ENCODE data around the gene KIAA1210.

The KIAA1210 gene

GRCh38 chrX:119101168-119101567 lies 26.4 kb downstream of the KIAA1210 start:
- in situ Hi-C loops (cut with HindIII; ENCODE audit: low pct_ligation_motif_present, low pct_unique_long_range_greater_than_20kb, low sequenced_read_pairs), result no loop called here
- DNase-seq, result no peak

DNA sequence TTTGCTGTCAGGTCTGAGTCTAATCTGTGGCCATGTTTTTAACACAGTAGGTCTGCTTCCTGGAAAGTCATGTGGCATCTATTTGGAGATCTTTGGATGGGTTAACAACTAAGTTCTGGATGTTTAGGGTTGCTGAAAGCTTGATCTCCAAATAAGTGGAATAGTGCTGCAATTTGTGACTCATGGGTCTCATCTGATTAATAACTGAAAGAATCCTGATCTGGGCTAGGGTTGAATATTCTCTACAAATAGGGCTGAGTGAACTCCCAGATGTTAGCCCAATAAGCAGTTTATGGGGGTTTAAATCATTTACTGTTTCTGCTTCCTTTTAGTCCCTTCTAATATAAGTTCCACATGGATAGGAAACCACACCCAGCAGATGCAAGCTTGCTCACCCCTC lies 31.7 kb downstream of the KIAA1210 start:
- DNase-seq, result no peak
- in situ Hi-C loops (cut with HindIII; ENCODE audit: low pct_ligation_motif_present, low pct_unique_long_range_greater_than_20kb, low sequenced_read_pairs), result no loop called here

DNA sequence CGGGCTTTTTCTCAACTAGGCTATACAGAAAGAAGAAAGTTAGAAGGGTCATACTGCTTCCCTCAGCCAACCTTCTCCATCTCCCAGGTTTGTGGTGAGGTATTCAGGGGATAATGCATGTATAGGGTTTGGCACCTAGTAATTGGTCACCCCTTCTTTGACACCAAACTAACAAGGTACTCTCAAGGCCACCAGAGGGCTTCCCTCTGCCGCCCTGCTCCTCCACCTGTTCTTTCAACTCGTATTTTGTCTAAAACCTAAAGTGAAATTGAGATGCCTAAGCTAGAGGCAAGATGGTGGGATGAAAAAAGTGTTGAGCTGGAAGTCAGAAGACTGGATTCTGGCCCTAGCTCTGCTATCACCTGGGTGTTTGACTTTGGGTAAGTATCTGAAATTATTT lies 32.8 kb downstream of the KIAA1210 start:
- no peak for DNase-seq
- in situ Hi-C loops (cut with HindIII; ENCODE audit: low pct_ligation_motif_present, low pct_unique_long_range_greater_than_20kb, low sequenced_read_pairs), result no loop called here

GRCh38 chrX:119093991-119094735 lies 33.4 kb downstream of the KIAA1210 start:
- DNase-seq, result no peak
- in situ Hi-C loops (cut with HindIII; ENCODE audit: low pct_ligation_motif_present, low pct_unique_long_range_greater_than_20kb, low sequenced_read_pairs), result no loop called here

DNA sequence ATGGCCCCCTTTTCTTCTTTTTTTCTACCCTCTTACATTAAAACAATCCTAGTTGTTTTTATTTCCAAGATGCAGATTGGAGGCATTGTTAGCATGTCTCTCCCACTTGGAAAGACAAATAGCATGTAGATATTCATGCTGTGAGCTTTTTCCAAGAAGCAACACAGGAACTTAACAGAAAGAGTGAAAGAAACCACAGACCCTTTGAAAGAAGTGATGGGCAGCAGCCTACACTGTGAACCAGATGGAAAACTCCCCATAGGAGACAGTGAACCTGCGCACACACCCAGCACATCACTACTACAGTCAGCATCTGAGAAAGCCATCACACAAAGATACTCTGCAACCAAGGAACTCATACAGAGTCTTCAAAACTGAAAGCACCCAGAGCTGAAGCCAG lies 37.0 kb downstream of the KIAA1210 start:
- no peak for DNase-seq
- in situ Hi-C loops (cut with HindIII; ENCODE audit: low pct_ligation_motif_present, low pct_unique_long_range_greater_than_20kb, low sequenced_read_pairs), result no loop called here

- in situ Hi-C loops (cut with HindIII; ENCODE audit: low pct_ligation_motif_present, low pct_unique_long_range_greater_than_20kb, low sequenced_read_pairs), result no loop called here
Measured at GRCh38 chrX:119089619-119090018, 38.0 kb downstream of the KIAA1210 start.

DNA sequence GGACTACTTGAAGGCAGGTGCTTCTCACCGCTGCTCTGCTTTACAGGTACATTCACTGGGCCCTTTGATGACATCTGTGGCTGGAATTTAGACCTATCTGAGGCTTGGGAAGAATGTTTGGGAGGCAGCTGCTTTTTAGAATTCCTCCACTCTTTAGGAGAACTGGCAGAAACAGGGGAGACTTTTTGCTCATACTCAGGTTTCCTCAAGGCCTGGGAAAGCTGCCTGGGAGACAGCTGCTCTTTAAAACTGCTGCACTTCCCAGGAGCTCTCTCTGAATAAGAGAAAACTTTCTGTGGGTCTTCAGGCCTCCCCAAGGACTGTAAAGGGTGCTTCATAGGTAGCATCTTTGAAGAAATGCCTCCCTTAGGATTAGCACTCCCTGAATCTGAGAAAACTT lies 40.5 kb downstream of the KIAA1210 start:
- no peak for DNase-seq
- in situ Hi-C loops (cut with HindIII; ENCODE audit: low pct_ligation_motif_present, low pct_unique_long_range_greater_than_20kb, low sequenced_read_pairs), result no loop called here

More at GRCh38 chrX:119089619-119090018, 38.0 kb downstream of the KIAA1210 start:
- DNase-seq, result no peak

DNA sequence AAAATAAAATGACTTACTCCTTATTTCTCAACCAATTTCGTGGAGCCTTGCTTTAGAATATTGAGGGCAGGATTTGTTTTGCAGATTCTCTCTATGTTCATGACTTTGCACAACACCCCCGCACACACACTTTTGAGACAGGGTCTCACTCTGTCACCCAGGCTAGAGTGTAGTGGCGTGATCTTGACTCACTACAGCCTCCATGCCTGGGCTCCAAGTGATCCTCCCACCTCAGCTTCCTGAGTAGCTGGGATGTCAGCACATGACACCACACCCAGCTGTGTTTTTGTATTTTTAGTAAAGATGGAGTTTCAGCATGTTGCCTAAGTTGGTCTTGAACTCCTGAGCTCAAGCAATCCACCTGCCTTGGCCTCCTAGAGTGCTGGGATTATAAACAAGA lies 42.8 kb downstream of the KIAA1210 start:
- in situ Hi-C loops (cut with HindIII; ENCODE audit: low pct_ligation_motif_present, low pct_unique_long_range_greater_than_20kb, low sequenced_read_pairs), result no loop called here
- no peak for DNase-seq

- in situ Hi-C loops (cut with HindIII; ENCODE audit: low pct_ligation_motif_present, low pct_unique_long_range_greater_than_20kb, low sequenced_read_pairs), result no loop called here
Measured at GRCh38 chrX:119082278-119082677, 45.3 kb downstream of the KIAA1210 start.

DNA sequence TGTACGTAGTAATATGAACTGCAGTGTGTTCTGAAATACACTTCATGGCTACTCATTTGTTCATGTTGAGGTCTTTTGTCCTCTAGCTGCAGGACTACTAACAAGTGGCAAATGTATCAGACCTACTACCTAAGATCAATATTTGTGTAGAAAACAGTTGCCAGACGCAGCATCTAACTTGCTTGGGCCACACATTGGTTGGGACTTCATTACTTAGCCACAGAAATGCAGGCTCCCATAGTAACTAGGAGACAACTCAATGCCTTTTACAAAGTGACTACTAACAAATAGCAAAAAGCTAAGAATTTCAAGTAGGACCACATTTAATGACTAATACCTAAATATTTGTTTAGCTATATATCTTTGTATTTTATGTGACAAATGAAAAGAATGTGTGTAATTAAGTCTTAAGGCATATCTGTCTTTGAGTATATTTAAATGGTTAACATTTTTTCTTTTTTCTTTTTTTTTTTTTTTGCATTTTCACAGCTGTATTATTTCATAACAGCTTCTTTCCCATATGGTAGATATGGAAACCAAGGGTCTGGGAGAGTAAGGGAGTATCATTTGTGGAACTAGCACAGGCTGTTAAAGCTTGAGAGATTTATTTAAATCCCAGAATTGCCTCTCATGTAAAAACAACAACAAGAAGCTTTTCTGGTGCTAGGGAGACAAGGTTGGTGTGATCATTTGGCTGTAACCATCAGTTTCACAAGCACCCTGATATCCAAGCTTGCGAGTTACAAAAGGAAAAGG lies 52.2 kb downstream of the KIAA1210 start:
- no peak for DNase-seq
- in situ Hi-C loops (cut with HindIII; ENCODE audit: low pct_ligation_motif_present, low pct_unique_long_range_greater_than_20kb, low sequenced_read_pairs), result no loop called here

More at GRCh38 chrX:119082278-119082677, 45.3 kb downstream of the KIAA1210 start:
- no peak for DNase-seq

DNA sequence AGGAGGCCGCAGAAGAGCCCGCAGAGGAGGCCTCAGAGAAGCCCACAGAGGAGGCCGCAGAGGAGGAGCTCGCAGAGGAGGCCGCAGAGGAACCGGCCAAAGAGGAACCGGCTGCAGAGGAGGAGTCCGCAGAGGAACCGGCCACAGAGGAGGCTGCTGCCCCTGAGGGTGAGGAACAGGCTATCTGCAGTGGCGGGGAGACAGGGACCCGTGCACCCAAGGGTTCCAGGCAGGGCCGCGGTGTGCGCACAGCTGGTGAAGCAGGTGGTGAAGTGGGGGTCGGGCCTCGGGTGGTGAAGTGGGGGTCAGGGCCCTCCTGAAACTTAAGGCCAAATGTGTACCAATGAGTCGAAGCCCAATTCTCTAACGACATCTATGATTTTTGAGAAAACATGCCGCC lies 53.7 kb downstream of the KIAA1210 start:
- in situ Hi-C loops (cut with HindIII; ENCODE audit: low pct_ligation_motif_present, low pct_unique_long_range_greater_than_20kb, low sequenced_read_pairs), result no loop called here
- no peak for DNase-seq

GRCh38 chrX:119073200-119073905 lies 54.3 kb downstream of the KIAA1210 start:
- no peak for DNase-seq
- in situ Hi-C loops (cut with HindIII; ENCODE audit: low pct_ligation_motif_present, low pct_unique_long_range_greater_than_20kb, low sequenced_read_pairs), result no loop called here

GRCh38 chrX:119072744-119073143 lies 54.9 kb downstream of the KIAA1210 start, which contains the start of gene CT47C1:
TSS of gene CT47C1 (plus strand) at chrX:119072993. CDS start at chrX:119073226, 233 bp downstream.
- DNase-seq, result no peak
- in situ Hi-C loops (cut with HindIII; ENCODE audit: low pct_ligation_motif_present, low pct_unique_long_range_greater_than_20kb, low sequenced_read_pairs), result no loop called here

DNA sequence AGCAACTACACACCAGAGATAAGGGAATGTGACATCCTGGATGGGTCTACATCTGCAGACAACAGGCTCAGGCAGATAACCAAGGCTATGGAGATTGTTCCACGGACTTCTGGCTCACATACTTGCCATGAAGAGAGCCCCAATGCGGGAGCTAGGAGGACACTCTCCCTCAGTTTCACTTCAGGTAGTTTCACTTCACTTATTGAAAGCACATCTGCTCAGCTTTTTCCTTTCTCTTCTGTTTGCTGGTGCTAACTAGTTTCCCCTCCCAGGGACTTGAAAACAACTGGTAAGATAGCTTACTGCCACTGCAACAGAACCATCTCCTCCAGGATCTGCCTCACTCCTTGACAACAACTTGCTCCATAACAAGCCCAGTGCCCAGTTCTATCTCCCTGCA lies 56.2 kb downstream of the KIAA1210 start:
- no peak for DNase-seq
- in situ Hi-C loops (cut with HindIII; ENCODE audit: low pct_ligation_motif_present, low pct_unique_long_range_greater_than_20kb, low sequenced_read_pairs), result no loop called here

DNA sequence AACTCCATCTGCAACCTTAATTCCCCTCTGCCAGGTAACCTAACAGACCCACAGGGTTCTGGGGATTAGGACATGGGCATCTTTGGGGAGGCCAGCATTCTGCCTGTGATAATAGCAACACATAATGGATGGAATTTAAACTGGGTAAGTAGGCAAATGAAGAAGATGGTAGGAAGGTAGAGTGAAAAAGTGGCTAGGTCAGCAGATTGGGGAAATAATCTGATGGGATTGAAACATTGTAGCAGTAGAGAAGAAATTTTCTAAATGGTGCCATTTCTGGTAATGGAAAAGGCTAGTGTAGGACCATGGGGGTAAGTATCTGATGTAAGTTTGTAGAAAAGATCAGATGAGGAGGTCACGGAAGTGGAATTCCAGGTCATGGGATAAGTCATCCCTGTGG lies 57.9 kb downstream of the KIAA1210 start:
- no peak for DNase-seq
- in situ Hi-C loops (cut with HindIII; ENCODE audit: low pct_ligation_motif_present, low pct_unique_long_range_greater_than_20kb, low sequenced_read_pairs), result no loop called here

DNA sequence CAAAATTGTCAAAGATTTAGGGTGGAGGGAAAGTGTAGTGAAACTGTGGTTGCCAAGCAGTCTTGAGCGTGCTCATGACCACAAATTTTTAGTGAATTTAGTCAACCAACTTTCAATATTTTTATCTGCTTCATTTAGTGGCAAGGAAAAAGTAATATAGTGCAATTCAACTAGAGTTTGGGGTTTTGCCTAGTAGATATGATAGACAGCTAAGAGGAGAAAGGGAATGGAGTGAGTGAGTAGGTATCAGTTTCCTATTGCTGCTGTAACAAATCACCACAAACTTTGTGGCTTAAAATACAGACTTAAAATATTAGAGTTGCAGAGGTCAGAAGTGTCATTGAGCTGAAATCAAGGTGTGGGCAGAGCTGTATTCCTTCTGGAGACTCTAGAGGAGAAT lies 58.5 kb downstream of the KIAA1210 start:
- DNase-seq, result no peak
- in situ Hi-C loops (cut with HindIII; ENCODE audit: low pct_ligation_motif_present, low pct_unique_long_range_greater_than_20kb, low sequenced_read_pairs), result no loop called here

DNA sequence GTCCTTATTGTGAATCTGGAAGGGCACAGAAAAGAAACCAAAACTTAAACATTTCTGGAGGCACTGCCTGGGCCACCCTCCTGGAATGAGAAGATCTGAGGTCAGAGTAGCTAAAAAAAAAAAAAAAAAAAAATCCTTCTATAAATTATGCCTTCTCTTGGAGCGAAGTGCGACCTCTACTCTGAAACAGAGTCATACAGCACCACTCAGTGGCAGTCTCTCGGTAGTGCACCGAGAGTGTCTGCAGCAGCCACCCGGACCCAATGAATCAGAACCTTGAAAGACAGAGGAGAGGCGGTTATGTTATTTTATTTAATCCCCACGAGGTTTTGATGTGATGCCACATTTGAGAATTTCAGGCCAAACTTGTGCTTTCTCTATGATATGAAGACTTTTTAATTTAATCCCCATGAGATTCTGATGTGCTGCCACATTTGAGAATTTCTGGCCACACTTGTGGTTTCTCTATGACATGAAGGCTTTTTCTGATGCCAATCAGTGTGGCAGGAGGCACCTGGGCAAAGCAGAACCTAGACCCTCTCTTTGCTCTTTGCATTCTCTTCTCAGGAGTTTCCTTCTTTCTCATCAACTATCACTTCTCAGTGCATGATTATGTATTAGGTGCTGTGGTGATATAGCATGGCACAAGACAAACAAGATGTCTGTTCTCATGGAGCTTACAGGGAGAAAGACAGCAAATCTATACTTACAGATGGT lies 60.4 kb downstream of the KIAA1210 start:
- peak; percentile 42 for DNase-seq
- in situ Hi-C loops (cut with HindIII; ENCODE audit: low pct_ligation_motif_present, low pct_unique_long_range_greater_than_20kb, low sequenced_read_pairs), result no loop called here

DNA sequence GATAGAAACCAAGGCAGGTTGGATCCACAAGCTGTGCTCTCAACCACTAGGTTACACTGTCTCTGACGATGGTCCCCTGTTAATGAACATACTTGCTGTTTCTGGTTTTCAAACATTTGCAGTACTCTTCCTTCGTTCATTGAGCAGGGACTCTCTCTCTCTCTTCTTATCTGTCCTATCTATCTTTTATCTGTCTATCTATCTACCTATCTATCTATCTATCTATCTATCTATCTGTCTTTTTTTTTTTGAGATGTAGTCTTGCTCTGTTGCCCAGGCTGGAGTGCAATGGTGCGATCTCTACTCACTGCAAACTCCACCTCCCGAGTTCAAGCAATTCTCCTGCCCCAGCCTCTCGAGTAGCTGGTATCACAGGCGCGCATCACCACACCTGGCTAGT lies 64.2 kb downstream of the KIAA1210 start:
- in situ Hi-C loops (cut with HindIII; ENCODE audit: low pct_ligation_motif_present, low pct_unique_long_range_greater_than_20kb, low sequenced_read_pairs), result no loop called here
- no peak for DNase-seq
